Mucosa of stomach (tissue), 1 donor: Measurements from ENCODE around the gene ARL6IP1.

Source experiments
- H3K27me3 ChIP-seq: one replicate; pipeline ENCODE4 v1.7.0; 2013; ENCODE audit warnings: mild to moderate bottlenecking, low read length; ENCODE audit not compliant: control insufficient read depth, insufficient read depth
- H3K36me3 ChIP-seq: one replicate; pipeline ENCODE4 v1.7.0; 2013; ENCODE audit warnings: low read length; ENCODE audit not compliant: control insufficient read depth, insufficient read depth
- H3K4me1 ChIP-seq: one replicate; pipeline ENCODE4 v1.7.0; 2013; ENCODE audit warnings: mild to moderate bottlenecking, low read length; ENCODE audit not compliant: control insufficient read depth, insufficient read depth
- H3K4me3 ChIP-seq: one replicate; pipeline ENCODE4 v1.7.0; 2013; ENCODE audit warnings: low read length
- H3K9ac ChIP-seq: one replicate; pipeline ENCODE4 v1.7.0; 2013; ENCODE audit warnings: mild to moderate bottlenecking, low read length, moderate library complexity
- H3K9me3 ChIP-seq: one replicate; pipeline ENCODE4 v1.7.0; 2013; ENCODE audit warnings: mild to moderate bottlenecking, low read length, moderate library complexity; ENCODE audit not compliant: control insufficient read depth
- donor health status: Pancreatic carcinoma.

Gene ARL6IP1

DNA sequence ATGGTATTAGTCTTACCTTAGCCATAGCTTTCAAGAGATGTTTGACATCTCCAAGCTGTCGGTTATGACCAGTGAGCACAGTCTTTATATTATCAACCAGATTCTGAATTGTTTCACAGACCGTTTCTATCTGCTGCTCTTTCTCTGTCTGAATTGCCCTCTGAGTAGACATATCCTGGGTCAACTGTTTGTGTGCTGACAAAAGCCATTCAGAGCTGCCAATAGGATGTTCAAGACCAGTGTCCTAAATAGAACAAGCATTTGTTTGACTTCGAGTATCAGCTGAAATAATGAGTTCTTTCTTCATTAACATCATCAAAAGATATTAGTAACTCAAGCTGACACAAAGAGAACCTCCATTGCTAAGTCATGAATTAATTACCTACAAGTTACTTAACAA is 14.9 kb upstream of the ARL6IP1 start:
- Histone ChIP-seq H3K4me3 (no peak overlapping the region), H3K9ac (no peak overlapping the region), H3K27me3 (no peaks in the 10 kb centered on the region), H3K9me3 (no peaks in the 10 kb centered on the region), H3K4me1 (no peaks in the 10 kb centered on the region), H3K36me3 (peaks cover 8% of the 10 kb centered on the region)

GRCh38 chr16:18811925-18812324 is 10.6 kb upstream of the ARL6IP1 start:
- H3K27me3 ChIP-seq = no peaks in the 10 kb centered on the region
- no peaks in the 10 kb centered on the region for H3K9me3 ChIP-seq
- no peak overlapping the region for H3K9ac ChIP-seq
- H3K4me1 ChIP-seq = no peaks in the 10 kb centered on the region
- peaks cover 9% of the 10 kb centered on the region for H3K36me3 ChIP-seq
- H3K4me3 ChIP-seq = no peak overlapping the region

- H3K36me3 ChIP-seq = peaks cover 9% of the 10 kb centered on the region
- H3K4me1 ChIP-seq = no peaks in the 10 kb centered on the region
- H3K4me3 ChIP-seq = no peak overlapping the region
- H3K27me3 ChIP-seq = no peaks in the 10 kb centered on the region
- H3K9me3 ChIP-seq = no peaks in the 10 kb centered on the region
- no peak overlapping the region for H3K9ac ChIP-seq
Measured at GRCh38 chr16:18809165-18809564, 7.8 kb upstream of the ARL6IP1 start.

GRCh38 chr16:18805257-18805773 is 4.0 kb upstream of the ARL6IP1 start:
- Histone ChIP-seq H3K36me3 (no peaks in the 10 kb centered on the region), H3K4me3 (no peak overlapping the region), H3K4me1 (peaks cover 2% of the 10 kb centered on the region), H3K27me3 (no peaks in the 10 kb centered on the region), H3K9ac (no peak overlapping the region), H3K9me3 (no peaks in the 10 kb centered on the region)

GRCh38 chr16:18804540-18804939 is 3.2 kb upstream of the ARL6IP1 start:
- H3K9me3 ChIP-seq = no peaks in the 10 kb centered on the region
- no peaks in the 10 kb centered on the region for H3K27me3 ChIP-seq
- H3K4me3 ChIP-seq = no peak overlapping the region
- H3K4me1 ChIP-seq = peaks cover 10% of the 10 kb centered on the region
- H3K36me3 ChIP-seq = no peaks in the 10 kb centered on the region
- H3K9ac ChIP-seq = no peak overlapping the region

DNA sequence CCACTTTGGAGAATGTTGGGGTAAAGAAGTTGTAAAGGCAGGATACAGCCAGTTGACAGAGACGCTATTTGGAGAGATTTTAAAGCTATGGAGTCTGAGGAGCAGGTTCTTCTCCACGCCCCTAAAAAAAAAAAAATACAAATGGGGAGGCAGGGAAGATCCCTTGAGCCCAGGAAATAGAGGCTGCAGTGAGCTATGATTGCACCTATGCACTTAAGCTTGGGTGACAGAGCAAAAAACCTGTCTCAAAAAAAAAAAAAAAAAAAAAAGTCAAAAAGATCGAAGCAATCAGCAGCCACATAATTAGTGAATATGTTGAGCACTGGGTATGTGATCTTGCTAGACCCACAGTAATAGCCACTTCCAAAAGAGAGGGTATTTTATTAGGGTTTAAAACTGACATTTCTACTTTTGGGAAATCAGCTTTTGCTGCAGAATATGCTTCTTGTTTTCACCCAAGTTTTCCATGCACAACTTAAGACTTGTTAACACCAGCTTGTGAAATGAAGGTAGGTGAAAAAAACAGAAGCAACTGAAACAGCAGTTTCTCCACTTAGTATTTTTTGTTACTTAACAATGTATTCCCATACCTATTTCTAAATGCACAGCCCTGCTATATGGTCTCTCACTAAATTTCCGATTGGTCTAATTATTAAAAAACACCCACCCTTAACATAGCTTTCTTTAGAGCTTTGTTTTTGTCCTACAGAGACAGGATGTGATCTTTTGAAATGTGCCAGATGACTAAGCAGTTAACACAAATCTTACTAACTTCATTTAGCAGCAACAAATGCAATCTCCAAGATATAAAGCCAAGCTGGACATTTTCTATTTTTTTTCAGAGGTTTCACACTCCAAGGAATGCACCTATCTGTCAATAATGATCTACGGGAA is 2.5 kb upstream of the ARL6IP1 start:
- Histone ChIP-seq H3K9me3 (no peaks in the 10 kb centered on the region), H3K4me1 (peaks cover 16% of the 10 kb centered on the region), H3K9ac (no peak overlapping the region), H3K27me3 (no peaks in the 10 kb centered on the region), H3K36me3 (no peaks in the 10 kb centered on the region), H3K4me3 (no peak overlapping the region)

- H3K36me3 ChIP-seq = no peaks in the 10 kb centered on the region
- H3K9ac ChIP-seq = no peak overlapping the region
- no peaks in the 10 kb centered on the region for H3K9me3 ChIP-seq
- peaks cover 16% of the 10 kb centered on the region for H3K4me1 ChIP-seq
- no peak overlapping the region for H3K4me3 ChIP-seq
- no peaks in the 10 kb centered on the region for H3K27me3 ChIP-seq
Measured at GRCh38 chr16:18802767-18803343, 1.5 kb upstream of the ARL6IP1 start.

- Histone ChIP-seq H3K27me3 (no peaks in the 10 kb centered on the region), H3K36me3 (no peaks in the 10 kb centered on the region), H3K9ac (peak overlapping the region; percentile 96), H3K9me3 (no peaks in the 10 kb centered on the region), H3K4me1 (peaks cover 16% of the 10 kb centered on the region), H3K4me3 (peak overlapping the region; percentile 83)
Measured at GRCh38 chr16:18800775-18801144, 589 bp downstream of the ARL6IP1 start.

DNA sequence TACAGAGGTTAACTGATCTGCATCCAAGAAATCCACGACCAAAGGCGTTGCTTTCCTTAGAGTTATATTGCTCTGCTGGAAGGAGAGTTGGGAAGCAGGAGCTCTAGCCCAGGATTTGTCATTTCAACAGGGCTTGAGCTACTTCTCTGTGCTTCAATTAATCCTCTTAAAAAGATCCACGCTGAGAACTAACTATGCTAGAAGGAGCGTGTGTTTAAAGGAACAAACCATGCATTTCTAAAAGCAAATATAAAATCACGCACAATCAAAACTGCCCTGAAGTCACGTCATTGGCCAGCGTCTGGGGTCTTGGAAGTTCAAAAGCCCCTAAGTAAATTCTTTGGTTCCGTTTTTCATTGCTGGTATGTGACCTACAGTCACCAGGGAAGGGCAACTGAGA is 1.1 kb downstream of the ARL6IP1 start:
- Histone ChIP-seq H3K4me3 (peak overlapping the region; percentile 83), H3K9ac (peak overlapping the region; percentile 96), H3K9me3 (no peaks in the 10 kb centered on the region), H3K27me3 (no peaks in the 10 kb centered on the region), H3K36me3 (no peaks in the 10 kb centered on the region), H3K4me1 (peaks cover 16% of the 10 kb centered on the region)

DNA sequence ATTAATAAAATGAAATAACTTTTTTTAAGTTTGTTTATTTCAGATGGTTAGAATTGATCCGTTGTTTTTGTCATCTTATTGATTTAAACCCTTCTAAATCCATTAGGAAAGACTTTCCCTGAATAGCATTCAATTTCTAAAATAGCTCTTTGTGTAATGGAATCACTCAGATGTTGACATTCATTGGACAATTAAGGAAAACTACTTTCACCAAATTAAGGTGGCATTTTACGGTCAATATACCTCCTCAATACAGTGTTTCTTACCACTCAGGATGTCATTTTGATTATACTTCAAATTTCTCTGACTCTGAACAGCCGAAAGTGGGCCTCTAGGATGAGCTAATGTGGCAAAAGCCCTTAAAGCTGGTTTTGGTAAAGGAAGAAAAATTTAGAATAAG is 1.8 kb downstream of the ARL6IP1 start:
- H3K9ac ChIP-seq = peak overlapping the region; percentile 96
- no peaks in the 10 kb centered on the region for H3K27me3 ChIP-seq
- no peak overlapping the region for H3K4me3 ChIP-seq
- H3K36me3 ChIP-seq = no peaks in the 10 kb centered on the region
- peaks cover 16% of the 10 kb centered on the region for H3K4me1 ChIP-seq
- no peaks in the 10 kb centered on the region for H3K9me3 ChIP-seq

- Histone ChIP-seq H3K9me3 (no peaks in the 10 kb centered on the region), H3K4me3 (no peak overlapping the region), H3K27me3 (no peaks in the 10 kb centered on the region), H3K4me1 (peaks cover 17% of the 10 kb centered on the region), H3K9ac (no peak overlapping the region), H3K36me3 (no peaks in the 10 kb centered on the region)
Measured at GRCh38 chr16:18797746-18798145, 3.6 kb downstream of the ARL6IP1 start.

GRCh38 chr16:18796377-18796776 is 5.0 kb downstream of the ARL6IP1 start:
- Histone ChIP-seq H3K9me3 (no peaks in the 10 kb centered on the region), H3K4me1 (peaks cover 26% of the 10 kb centered on the region), H3K9ac (no peak overlapping the region), H3K27me3 (no peaks in the 10 kb centered on the region), H3K4me3 (no peak overlapping the region), H3K36me3 (no peaks in the 10 kb centered on the region)
